Activated CD4-positive, alpha-beta memory T cell treated with anti-CD3 and anti-CD28 coated beads for 36 hours (primary cell): ENCODE data around the gene CALCB. TPM values are rescaled to one million over a fixed set of nuclear protein-coding genes. Genes with fewer than 3 reads are reported as not detected.
"Not testable (repeated sequence)": the region's sequence is repeated elsewhere in the genome, so short reads cannot be mapped to it uniquely, and the experiment has no call there.

Experiments
- CTCF ChIA-PET: fragments of 350-600 bp; sonication (Branson Sonifier 250); formaldehyde crosslinking; loops from one replicate; lab custom pipeline; 2021; ENCODE audit warnings: antibody characterized with exemption, inconsistent platforms; lab: Charles Lee
- POLR2A ChIA-PET: fragments of 350-600 bp; sonication (Branson Sonifier 250); formaldehyde crosslinking; loops from one replicate; lab custom pipeline; 2021; ENCODE audit warnings: antibody characterized with exemption; lab: Charles Lee
- DNase-seq: peaks from one replicate; pipeline ENCODE4 v3.0.0-alpha.2; 2020
- H3K27ac Mint-ChIP-seq: one replicate; pipeline ENCODE4 v1.8.0; 2021; ENCODE audit warnings: mixed read lengths
- H3K27me3 Mint-ChIP-seq: one replicate; pipeline ENCODE4 v1.8.0; 2021; ENCODE audit warnings: mixed read lengths
- H3K36me3 Mint-ChIP-seq: one replicate; pipeline ENCODE4 v1.8.0; 2021; ENCODE audit warnings: mixed read lengths
- H3K4me1 Mint-ChIP-seq: one replicate; pipeline ENCODE4 v1.8.0; 2021; ENCODE audit warnings: low read depth, mixed read lengths
- H3K4me3 Mint-ChIP-seq: one replicate; pipeline ENCODE4 v1.8.0; 2021; ENCODE audit warnings: mild to moderate bottlenecking, mixed read lengths
- H3K9me3 Mint-ChIP-seq: one replicate; pipeline ENCODE4 v1.8.0; 2021; ENCODE audit warnings: mixed read lengths
- intact Hi-C: fragments of 100-400 bp; cut with micrococcal nuclease; formaldehyde crosslinking; loops from one replicate; pipeline ENCODE4 v1.15.1; 2023
- total RNA-seq, 2 experiments: library from RNA; stranded (reverse); gene quantifications; one replicate each; pipeline ENCODE4 v1.2.3, GENCODE V29; 2021

Gene CALCB
- total RNA-seq, result 1 to 10 TPM; 2.5 to 2.9 TPM

GRCh38 chr11:15073361-15074205, at the start of gene CALCB:
CALCB (plus strand) TSS chr11:15073593; CDS start chr11:15074719, 1,126 bp downstream.
- peaks cover 15% of the 10 kb centered on the region for H3K9me3 Mint-ChIP-seq
- peaks cover 10% of the 10 kb centered on the region for H3K27me3 Mint-ChIP-seq
- no peaks in the 10 kb centered on the region for H3K36me3 Mint-ChIP-seq
- CTCF ChIA-PET, result interaction anchor here (1.2 to 8.1 kb wide), 12 partner anchors 17 to 283 kb away, joined by 3 to 206 read pairs (median 10); no protein-coding TSS in a partner anchor
- peak within 1 kb of the TSS; percentile 78 for H3K4me3 Mint-ChIP-seq
- POLR2A ChIA-PET, result interaction anchor here (1.9 kb wide), 1 partner anchor 100 kb away, joined by 9 read pairs; no protein-coding TSS in a partner anchor
- peaks cover 17% of the 10 kb centered on the region for H3K4me1 Mint-ChIP-seq
- peak within 1 kb of the TSS; percentile 26 for H3K27ac Mint-ChIP-seq
- peak; percentile 54 for DNase-seq
- intact Hi-C loops, result loop anchor here (1.0 to 10.0 kb wide), 7 partner anchors 20 to 698 kb away; partner anchors contain the start of genes PDE3B and PSMA1

- ChIA-PET CTCF (interaction anchor here (1.6 kb wide), 1 partner anchor 120 kb away, joined by 4 read pairs; no protein-coding TSS in a partner anchor), POLR2A (no interaction called here)
- peaks cover 7% of the 10 kb centered on the region for H3K27me3 Mint-ChIP-seq
- no peak overlapping the region for H3K4me3 Mint-ChIP-seq
- intact Hi-C loops, result no loop called here
- no peaks in the 10 kb centered on the region for H3K36me3 Mint-ChIP-seq
- DNase-seq, result no peak
- peaks cover 3% of the 10 kb centered on the region for H3K4me1 Mint-ChIP-seq
- no peak overlapping the region for H3K27ac Mint-ChIP-seq
- H3K9me3 Mint-ChIP-seq, result no peaks in the 10 kb centered on the region
These were observed 46.4 kb upstream of the CALCB start for GRCh38 chr11:15027011-15027410.

DNA sequence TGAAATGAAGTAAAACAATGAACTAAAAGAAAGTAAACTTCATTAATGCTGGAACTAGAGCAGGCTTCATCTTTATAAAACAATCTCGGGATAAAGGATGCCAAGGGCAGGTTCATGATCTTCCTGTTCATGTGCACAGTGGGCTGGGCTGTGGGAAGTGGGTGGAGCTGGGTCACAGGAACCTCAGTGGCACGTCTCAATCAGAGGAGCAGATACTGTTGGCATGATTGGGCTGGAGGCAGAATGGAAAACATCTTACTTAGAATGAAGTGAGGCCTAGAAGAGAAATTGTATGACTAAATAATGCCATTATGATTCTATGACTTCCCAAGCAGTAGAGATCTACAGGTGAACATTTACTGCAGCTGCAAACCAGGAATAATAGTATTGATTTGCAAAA, 45.4 kb upstream of the CALCB start:
- CTCF ChIA-PET, result interaction anchor here (1.6 kb wide), 1 partner anchor 120 kb away, joined by 4 read pairs; no protein-coding TSS in a partner anchor

GRCh38 chr11:15028379-15028778, 45.0 kb upstream of the CALCB start:
- CTCF ChIA-PET, result interaction anchor here (1.6 kb wide), 1 partner anchor 121 kb away, joined by 4 read pairs; no protein-coding TSS in a partner anchor
- intact Hi-C loops, result no loop called here

More for the DNA sequence above, 45.4 kb upstream of the CALCB start:
- no peak overlapping the region for H3K27ac Mint-ChIP-seq
- no peak overlapping the region for H3K4me3 Mint-ChIP-seq
- peaks cover 7% of the 10 kb centered on the region for H3K27me3 Mint-ChIP-seq
- no peaks in the 10 kb centered on the region for H3K9me3 Mint-ChIP-seq
- POLR2A ChIA-PET, result no interaction called here
- no peak for DNase-seq
- H3K4me1 Mint-ChIP-seq, result peaks cover 3% of the 10 kb centered on the region
- no peaks in the 10 kb centered on the region for H3K36me3 Mint-ChIP-seq
- intact Hi-C loops, result no loop called here

GRCh38 chr11:15031945-15032344, 41.4 kb upstream of the CALCB start:
- DNase-seq, H3K27ac Mint-ChIP-seq, H3K4me1 Mint-ChIP-seq, H3K27me3 Mint-ChIP-seq, H3K4me3 Mint-ChIP-seq, intact Hi-C loops, H3K9me3 Mint-ChIP-seq, H3K36me3 Mint-ChIP-seq, CTCF ChIA-PET, POLR2A ChIA-PET: not testable (repeated sequence)

More at GRCh38 chr11:15028379-15028778, 45.0 kb upstream of the CALCB start:
- H3K27ac Mint-ChIP-seq, result no peak overlapping the region
- no peaks in the 10 kb centered on the region for H3K36me3 Mint-ChIP-seq
- no peaks in the 10 kb centered on the region for H3K9me3 Mint-ChIP-seq
- DNase-seq, result no peak
- peaks cover 7% of the 10 kb centered on the region for H3K27me3 Mint-ChIP-seq
- POLR2A ChIA-PET, result no interaction called here
- peaks cover 3% of the 10 kb centered on the region for H3K4me1 Mint-ChIP-seq
- H3K4me3 Mint-ChIP-seq, result no peak overlapping the region

GRCh38 chr11:15034687-15035267, 38.6 kb upstream of the CALCB start:
- H3K9me3 Mint-ChIP-seq, result no peaks in the 10 kb centered on the region
- H3K4me1 Mint-ChIP-seq, result no peaks in the 10 kb centered on the region
- H3K4me3 Mint-ChIP-seq, result no peak overlapping the region
- ChIA-PET CTCF (no interaction called here), POLR2A (no interaction called here)
- peaks cover 8% of the 10 kb centered on the region for H3K27me3 Mint-ChIP-seq
- DNase-seq, result no peak
- intact Hi-C loops, result no loop called here
- no peak overlapping the region for H3K27ac Mint-ChIP-seq
- H3K36me3 Mint-ChIP-seq, result no peaks in the 10 kb centered on the region

DNA sequence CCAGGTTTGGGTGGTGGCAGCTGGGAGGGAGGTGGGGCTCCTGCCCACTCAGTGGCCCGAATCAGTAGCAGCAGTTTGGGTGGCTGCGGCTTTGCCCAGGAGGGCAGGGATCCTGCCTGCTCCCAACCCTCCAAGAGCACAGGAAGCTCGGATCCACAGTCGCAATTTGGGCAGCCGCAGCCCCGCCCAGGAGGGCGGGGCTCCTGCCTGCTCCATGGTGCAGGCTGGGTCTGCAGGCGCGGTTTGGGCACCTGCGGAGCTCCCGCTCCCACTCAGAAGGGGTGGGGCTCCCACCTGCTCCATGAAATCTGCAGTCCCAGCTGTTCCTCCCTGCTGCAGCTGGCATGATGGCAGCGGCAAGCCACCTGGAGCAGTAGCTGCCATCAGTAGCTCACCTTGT, 38.1 kb upstream of the CALCB start:
- Mint-ChIP-seq H3K9me3 (no peaks in the 10 kb centered on the region), H3K4me3 (no peak overlapping the region), H3K27ac (no peak overlapping the region), H3K27me3 (peaks cover 8% of the 10 kb centered on the region), H3K36me3 (no peaks in the 10 kb centered on the region), H3K4me1 (no peaks in the 10 kb centered on the region)
- CTCF ChIA-PET, result interaction anchor here (0.7 kb wide), 1 partner anchor 40 kb away, joined by 3 read pairs; no protein-coding TSS in a partner anchor
- intact Hi-C loops, result no loop called here
- no peak for DNase-seq
- POLR2A ChIA-PET, result no interaction called here

DNA sequence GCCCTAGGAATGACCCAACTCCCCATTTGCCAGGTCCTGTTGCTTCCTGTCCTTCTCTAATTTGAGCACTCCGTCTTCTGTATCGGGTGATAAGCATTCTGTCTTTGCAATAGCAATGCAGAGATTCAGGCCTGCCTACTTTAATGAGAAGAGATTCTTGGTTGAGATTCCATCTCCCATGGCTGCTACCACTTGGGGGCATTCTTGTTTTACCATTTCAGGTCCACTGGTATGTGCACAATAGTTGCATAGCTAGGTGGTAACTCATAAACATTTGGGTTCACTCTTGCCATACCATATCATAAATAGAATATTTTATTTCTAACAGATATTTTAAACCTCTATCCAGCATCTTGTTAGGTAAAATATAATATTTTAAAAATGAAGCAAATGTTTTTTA, 34.4 kb upstream of the CALCB start:
- DNase-seq, result no peak
- intact Hi-C loops, result loop anchor here (1.0 kb wide), 2 partner anchors 35 to 169 kb away; no protein-coding TSS in a partner anchor
- no peaks in the 10 kb centered on the region for H3K9me3 Mint-ChIP-seq
- ChIA-PET CTCF (interaction anchor here (0.9 to 2.2 kb wide), 3 partner anchors 36 to 131 kb away, joined by 3 to 15 read pairs (median 4); no protein-coding TSS in a partner anchor), POLR2A (no interaction called here)
- no peak overlapping the region for H3K27ac Mint-ChIP-seq
- H3K27me3 Mint-ChIP-seq, result peaks cover 7% of the 10 kb centered on the region
- H3K4me1 Mint-ChIP-seq, result no peaks in the 10 kb centered on the region
- no peaks in the 10 kb centered on the region for H3K36me3 Mint-ChIP-seq
- H3K4me3 Mint-ChIP-seq, result no peak overlapping the region

DNA sequence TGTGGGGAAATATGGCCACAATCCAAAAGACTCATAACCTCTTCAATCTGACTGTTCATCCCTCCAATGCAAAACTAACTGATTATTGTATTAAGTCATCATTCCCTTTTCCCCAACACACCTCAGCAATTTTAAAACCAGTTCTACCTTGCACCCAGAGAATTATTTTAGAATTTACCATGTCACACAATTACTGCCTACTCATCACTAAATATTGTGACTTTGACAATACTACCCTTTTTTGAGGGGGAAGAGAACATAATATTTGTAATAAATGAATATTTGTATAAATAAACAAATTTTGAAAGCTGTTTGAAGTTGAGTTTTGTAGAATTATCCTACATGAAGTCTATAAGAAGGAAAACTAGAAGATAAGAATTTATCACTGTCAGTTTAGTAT, 28.2 kb upstream of the CALCB start:
- Mint-ChIP-seq H3K9me3 (no peaks in the 10 kb centered on the region), H3K27ac (no peak overlapping the region), H3K27me3 (peaks cover 2% of the 10 kb centered on the region), H3K4me3 (no peak overlapping the region), H3K4me1 (no peaks in the 10 kb centered on the region), H3K36me3 (no peaks in the 10 kb centered on the region)
- ChIA-PET CTCF (no interaction called here), POLR2A (no interaction called here)
- DNase-seq, result no peak
- intact Hi-C loops, result no loop called here

DNA sequence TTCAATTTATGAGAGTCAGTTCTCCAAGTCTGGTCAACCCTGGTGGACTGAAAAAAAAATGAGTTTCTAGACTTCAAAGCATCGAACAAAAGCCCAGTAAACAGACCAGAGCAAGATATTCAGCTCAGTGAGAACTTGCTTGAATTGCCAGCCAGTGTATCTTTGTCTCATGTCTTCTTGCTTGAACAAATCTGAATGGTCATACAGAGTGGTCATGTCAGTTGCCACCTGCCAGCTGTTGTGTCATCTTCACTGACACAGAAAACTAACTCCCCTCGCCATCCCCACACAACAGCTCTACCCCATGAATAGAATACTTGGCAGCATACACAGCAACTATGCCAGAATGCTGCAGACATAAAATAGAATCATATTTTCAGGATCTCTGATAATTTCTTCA, 27.5 kb upstream of the CALCB start:
- Mint-ChIP-seq H3K9me3 (no peaks in the 10 kb centered on the region), H3K4me3 (no peak overlapping the region), H3K27ac (no peak overlapping the region), H3K27me3 (peaks cover 2% of the 10 kb centered on the region), H3K4me1 (no peaks in the 10 kb centered on the region), H3K36me3 (no peaks in the 10 kb centered on the region)
- no peak for DNase-seq
- intact Hi-C loops, result no loop called here
- ChIA-PET CTCF (no interaction called here), POLR2A (no interaction called here)

DNA sequence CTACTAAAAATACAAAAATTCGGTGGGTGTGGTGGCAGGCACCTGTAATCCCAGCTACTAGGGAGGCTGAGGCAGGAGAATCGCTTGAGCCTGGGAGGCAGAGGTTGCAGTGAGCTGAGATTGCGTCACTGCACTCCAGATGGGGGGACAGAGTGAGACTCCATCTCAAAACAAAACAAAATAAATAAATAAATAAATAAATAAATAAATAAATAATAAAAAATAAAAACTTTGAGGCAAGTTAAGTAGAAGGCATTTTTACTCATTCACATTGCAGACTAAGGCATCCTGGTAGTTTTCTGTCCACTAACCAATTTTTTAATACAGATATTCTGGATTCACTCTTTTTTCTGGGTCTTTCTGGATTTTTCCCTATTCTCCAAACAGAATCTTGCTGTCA, 26.7 kb upstream of the CALCB start:
- H3K27ac Mint-ChIP-seq, intact Hi-C loops, POLR2A ChIA-PET, H3K4me3 Mint-ChIP-seq, DNase-seq, H3K9me3 Mint-ChIP-seq, H3K36me3 Mint-ChIP-seq, H3K4me1 Mint-ChIP-seq, H3K27me3 Mint-ChIP-seq: not testable (repeated sequence)
- CTCF ChIA-PET, result interaction anchor here (2.5 kb wide), 1 partner anchor 28 kb away, joined by 11 read pairs; the partner anchor contains the start of gene CALCB

DNA sequence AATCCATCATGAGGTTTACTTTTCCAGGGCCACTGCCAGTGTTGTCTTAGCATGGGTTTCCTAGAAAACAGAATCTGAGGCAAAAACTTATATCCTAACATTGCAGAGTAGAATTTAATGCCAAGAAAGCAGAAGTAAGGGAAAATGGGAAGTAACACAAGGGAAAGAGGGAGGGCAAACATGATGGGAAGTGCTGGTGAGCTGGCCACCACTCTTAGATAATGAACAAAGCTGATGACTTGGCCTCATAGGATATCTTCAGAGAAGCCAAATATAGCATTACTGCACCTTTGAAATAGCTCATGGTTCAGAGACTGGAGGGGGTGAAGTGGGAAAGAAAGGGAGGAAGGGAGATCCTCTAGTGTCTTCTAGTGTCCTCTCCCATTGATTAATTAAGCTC, 24.8 kb upstream of the CALCB start:
- POLR2A ChIA-PET, result no interaction called here
- DNase-seq, result no peak
- Mint-ChIP-seq H3K36me3 (no peaks in the 10 kb centered on the region), H3K27me3 (peaks cover 2% of the 10 kb centered on the region), H3K9me3 (no peaks in the 10 kb centered on the region), H3K27ac (no peak overlapping the region), H3K4me1 (peaks cover 8% of the 10 kb centered on the region), H3K4me3 (no peak overlapping the region)
- intact Hi-C loops, result no loop called here
- CTCF ChIA-PET, result interaction anchor here (0.7 to 2.5 kb wide), 3 partner anchors 26 to 79 kb away, joined by 3 to 11 read pairs (median 4); partner anchors contain the start of gene CALCB
